ENCODE measurements around the gene COMMD7. TPM values are rescaled to one million over a fixed set of nuclear protein-coding genes. Genes with fewer than 3 reads are reported as not detected.
A peak's percentile ranks its signal among the peaks of the same experiment; 100 is the strongest.

Gene COMMD7
- polyA plus RNA-seq, 1 donor from 2014 or later, result 35.6 TPM

DNA sequence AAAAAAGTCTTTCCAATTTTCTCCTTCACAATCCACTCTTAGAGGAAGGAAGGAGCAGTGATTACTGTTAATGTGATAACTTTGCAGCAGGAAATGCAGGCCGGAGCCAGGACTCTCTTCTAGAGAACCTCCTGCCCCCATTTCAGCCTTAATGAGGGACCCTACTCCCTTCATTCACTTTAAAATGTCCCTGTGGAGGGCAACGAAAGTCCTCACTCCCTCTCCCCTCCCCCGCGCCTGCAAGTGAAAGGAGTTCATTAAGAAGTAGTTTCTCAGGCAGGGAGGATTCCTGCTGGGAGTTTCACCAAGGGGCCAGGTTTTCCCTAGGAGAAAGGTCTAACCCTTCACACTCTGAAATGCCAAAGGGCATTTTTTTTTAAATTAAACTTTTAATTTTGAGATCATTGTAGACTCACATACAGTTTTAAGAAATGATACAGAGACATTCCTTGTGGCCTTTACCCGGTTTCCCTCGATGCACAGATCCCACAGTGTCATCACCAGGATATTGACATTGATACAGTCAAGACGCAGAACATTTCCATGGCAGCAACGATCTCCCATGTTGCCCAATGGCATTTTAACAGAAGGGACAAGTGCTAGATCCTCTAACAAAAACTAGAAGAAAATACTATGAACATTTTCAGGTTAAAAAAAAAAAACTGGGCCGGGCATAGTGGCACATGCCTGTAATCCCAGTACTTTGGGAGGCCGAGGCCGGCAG, 6.8 kb upstream of the COMMD7 start:
- Histone ChIP-seq H3K4me3 (ENCODE audit: low read length) (no peak overlapping the region), H3K9ac (ENCODE audit: low read length) (no peak overlapping the region), H3F3A (ENCODE audit: insufficient read depth, low read length, poor library complexity, severe bottlenecking) (no peaks in the 10 kb centered on the region), H3K4me2 (ENCODE audit: low read length) (no peak overlapping the region), H3K27me3 (ENCODE audit: insufficient read depth, low read depth, low read length) (no peaks in the 10 kb centered on the region), H3K9me2 (ENCODE audit: insufficient read depth, low read length) (no peaks in the 10 kb centered on the region), H3K79me2 (replicated peaks; ENCODE audit: insufficient read depth, low read length) (no peaks in the 10 kb centered on the region), H2AFZ (ENCODE audit: low read depth, low read length) (no peak overlapping the region), H4K20me1 (ENCODE audit: insufficient read depth) (no peaks in the 10 kb centered on the region), H3K36me3 (ENCODE audit: insufficient read depth, low read length) (no peaks in the 10 kb centered on the region), H3K9me3 (ENCODE audit: low read length) (no peaks in the 10 kb centered on the region), H3K27ac (ENCODE audit: low read length) (no peak overlapping the region)
- TF ChIP-seq SMC3 (conservative IDR thresholded peaks at IDR 0.05; ENCODE audit: poor library complexity) (no peak), RAD21 (conservative IDR thresholded peaks at IDR 0.05) (no peak), EZH2 (IDR thresholded peaks at IDR 0.05; ENCODE audit: borderline replicate concordance, insufficient read depth, low read length, poor library complexity, severe bottlenecking) (no peak), EP300 (conservative IDR thresholded peaks at IDR 0.05; ENCODE audit: poor library complexity, severe bottlenecking) (no peak), MXI1 (conservative IDR thresholded peaks at IDR 0.05; ENCODE audit: poor library complexity, severe bottlenecking) (no peak)

DNA sequence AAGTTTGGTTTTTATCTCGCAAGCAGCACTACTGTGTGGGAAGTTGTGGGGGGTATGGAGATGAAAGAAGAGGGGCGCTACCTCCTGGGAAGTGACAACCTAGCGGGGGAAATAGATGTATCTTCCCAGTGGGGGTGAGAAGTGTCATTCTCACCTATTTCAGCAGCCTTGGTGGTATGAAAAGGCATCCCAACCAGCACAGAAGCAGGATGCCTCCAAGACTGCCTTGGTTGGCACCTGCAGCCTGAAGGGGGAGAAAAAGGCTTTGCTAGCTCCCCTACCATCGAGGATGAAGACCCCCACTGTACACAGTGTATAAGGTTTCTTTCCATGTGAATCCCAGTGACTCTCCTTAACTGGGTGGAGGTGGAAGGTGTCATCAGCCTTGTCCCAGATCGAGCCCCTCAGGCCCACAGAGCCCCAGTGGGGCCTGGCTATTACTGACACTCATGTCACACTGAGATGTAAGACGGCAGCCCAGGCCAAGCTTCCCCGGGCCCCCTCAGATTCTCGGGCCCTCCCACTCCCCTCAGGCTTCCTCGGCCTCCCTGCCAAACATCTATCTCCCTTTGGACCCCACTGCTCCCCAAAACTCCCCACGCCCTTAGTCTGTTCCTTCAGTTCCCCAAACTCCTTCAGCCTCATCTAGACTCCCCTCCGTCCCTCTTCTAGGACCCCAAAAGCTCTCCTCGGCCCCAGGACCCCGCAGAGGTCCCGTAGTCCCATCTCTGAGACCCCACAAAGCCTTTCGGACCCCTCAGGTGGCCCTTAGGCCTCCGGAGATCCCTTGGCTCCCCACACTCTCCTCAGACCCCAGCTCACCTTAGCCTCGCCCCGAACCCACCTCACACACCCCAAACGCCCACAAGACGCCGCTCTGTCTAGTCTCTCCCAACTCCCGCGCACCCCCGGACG, 688 bp downstream of the COMMD7 start:
- peaks cover 8% of the 10 kb centered on the region for H3K79me2 ChIP-seq (replicated peaks; ENCODE audit: insufficient read depth, low read length)
- H3K9me2 ChIP-seq (ENCODE audit: insufficient read depth, low read length), result no peaks in the 10 kb centered on the region
- H2AFZ ChIP-seq (ENCODE audit: low read depth, low read length), result peak overlapping the region; percentile 57
- H3K27ac ChIP-seq (ENCODE audit: low read length), result peak overlapping the region; percentile 76
- no peaks in the 10 kb centered on the region for H3K36me3 ChIP-seq (ENCODE audit: insufficient read depth, low read length)
- H3K9me3 ChIP-seq (ENCODE audit: low read length), result no peaks in the 10 kb centered on the region
- peak overlapping the region; percentile 88 for H3K4me2 ChIP-seq (ENCODE audit: low read length)
- TF ChIP-seq, protein P1, sequence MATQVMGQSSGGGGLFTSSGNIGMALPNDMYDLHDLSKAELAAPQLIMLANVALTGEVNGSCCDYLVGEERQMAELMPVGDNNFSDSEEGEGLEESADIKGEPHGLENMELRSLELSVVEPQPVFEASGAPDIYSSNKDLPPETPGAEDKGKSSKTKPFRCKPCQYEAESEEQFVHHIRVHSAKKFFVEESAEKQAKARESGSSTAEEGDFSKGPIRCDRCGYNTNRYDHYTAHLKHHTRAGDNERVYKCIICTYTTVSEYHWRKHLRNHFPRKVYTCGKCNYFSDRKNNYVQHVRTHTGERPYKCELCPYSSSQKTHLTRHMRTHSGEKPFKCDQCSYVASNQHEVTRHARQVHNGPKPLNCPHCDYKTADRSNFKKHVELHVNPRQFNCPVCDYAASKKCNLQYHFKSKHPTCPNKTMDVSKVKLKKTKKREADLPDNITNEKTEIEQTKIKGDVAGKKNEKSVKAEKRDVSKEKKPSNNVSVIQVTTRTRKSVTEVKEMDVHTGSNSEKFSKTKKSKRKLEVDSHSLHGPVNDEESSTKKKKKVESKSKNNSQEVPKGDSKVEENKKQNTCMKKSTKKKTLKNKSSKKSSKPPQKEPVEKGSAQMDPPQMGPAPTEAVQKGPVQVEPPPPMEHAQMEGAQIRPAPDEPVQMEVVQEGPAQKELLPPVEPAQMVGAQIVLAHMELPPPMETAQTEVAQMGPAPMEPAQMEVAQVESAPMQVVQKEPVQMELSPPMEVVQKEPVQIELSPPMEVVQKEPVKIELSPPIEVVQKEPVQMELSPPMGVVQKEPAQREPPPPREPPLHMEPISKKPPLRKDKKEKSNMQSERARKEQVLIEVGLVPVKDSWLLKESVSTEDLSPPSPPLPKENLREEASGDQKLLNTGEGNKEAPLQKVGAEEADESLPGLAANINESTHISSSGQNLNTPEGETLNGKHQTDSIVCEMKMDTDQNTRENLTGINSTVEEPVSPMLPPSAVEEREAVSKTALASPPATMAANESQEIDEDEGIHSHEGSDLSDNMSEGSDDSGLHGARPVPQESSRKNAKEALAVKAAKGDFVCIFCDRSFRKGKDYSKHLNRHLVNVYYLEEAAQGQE (IDR thresholded peaks at IDR 0.05; ENCODE audit: borderline replicate concordance), result peak; percentile 0
- TF ChIP-seq, protein P2, sequence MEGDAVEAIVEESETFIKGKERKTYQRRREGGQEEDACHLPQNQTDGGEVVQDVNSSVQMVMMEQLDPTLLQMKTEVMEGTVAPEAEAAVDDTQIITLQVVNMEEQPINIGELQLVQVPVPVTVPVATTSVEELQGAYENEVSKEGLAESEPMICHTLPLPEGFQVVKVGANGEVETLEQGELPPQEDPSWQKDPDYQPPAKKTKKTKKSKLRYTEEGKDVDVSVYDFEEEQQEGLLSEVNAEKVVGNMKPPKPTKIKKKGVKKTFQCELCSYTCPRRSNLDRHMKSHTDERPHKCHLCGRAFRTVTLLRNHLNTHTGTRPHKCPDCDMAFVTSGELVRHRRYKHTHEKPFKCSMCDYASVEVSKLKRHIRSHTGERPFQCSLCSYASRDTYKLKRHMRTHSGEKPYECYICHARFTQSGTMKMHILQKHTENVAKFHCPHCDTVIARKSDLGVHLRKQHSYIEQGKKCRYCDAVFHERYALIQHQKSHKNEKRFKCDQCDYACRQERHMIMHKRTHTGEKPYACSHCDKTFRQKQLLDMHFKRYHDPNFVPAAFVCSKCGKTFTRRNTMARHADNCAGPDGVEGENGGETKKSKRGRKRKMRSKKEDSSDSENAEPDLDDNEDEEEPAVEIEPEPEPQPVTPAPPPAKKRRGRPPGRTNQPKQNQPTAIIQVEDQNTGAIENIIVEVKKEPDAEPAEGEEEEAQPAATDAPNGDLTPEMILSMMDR (IDR thresholded peaks at IDR 0.05; ENCODE audit: poor library complexity, severe bottlenecking), result no peak
- no peak for TF ChIP-seq POLR2AphosphoS5 (IDR thresholded peaks at IDR 0.05)
- TF ChIP-seq RAD21 (conservative IDR thresholded peaks at IDR 0.05), result no peak
- H3F3A ChIP-seq (ENCODE audit: insufficient read depth, low read length, poor library complexity, severe bottlenecking), result no peaks in the 10 kb centered on the region
- H4K20me1 ChIP-seq (ENCODE audit: insufficient read depth), result no peaks in the 10 kb centered on the region
- H3K27me3 ChIP-seq (ENCODE audit: insufficient read depth, low read depth, low read length), result no peaks in the 10 kb centered on the region
- peak overlapping the region; percentile 81 for H3K9ac ChIP-seq (ENCODE audit: low read length)
- H3K4me3 ChIP-seq (ENCODE audit: low read length), result peak overlapping the region; percentile 74

Measured in neural cell (in vitro differentiated cells).